Smooth muscle cell (in vitro differentiated cells): Measurements from ENCODE around the gene PCBP2. TPM values are rescaled to one million over a fixed set of nuclear protein-coding genes. Genes with fewer than 3 reads are reported as not detected.

Source experiments
- DNase-seq: peaks from one replicate; lab custom pipeline; 2025; ENCODE audit not compliant: unreplicated experiment; lab: John Stamatoyannopoulos, UW
- H2AFZ ChIP-seq: fragments of 200-600 bp; sonication (generic); 2 replicates; pipeline ENCODE4 v1.6.0; 2016; ENCODE audit warnings: antibody characterized with exemption, low read depth, mild to moderate bottlenecking
- H3F3A ChIP-seq: fragments of 200-600 bp; sonication (generic); 2 replicates; pipeline ENCODE4 v1.6.0; 2017; ENCODE audit warnings: antibody characterized with exemption, low read depth
- H3K27ac ChIP-seq: fragments of 200-600 bp; sonication (generic); 2 replicates; pipeline ENCODE4 v1.5.1; 2016; ENCODE audit warnings: low read depth, mild to moderate bottlenecking
- H3K27me3 ChIP-seq: fragments of 200-600 bp; sonication (generic); 2 replicates; pipeline ENCODE4 v1.6.1; 2016; ENCODE audit warnings: low read depth, mild to moderate bottlenecking
- H3K36me3 ChIP-seq: fragments of 200-600 bp; sonication (generic); 2 replicates; pipeline ENCODE4 v1.5.1; 2016; ENCODE audit warnings: low read depth
- H3K4me1 ChIP-seq: fragments of 200-600 bp; sonication (generic); 2 replicates; pipeline ENCODE4 v1.5.1; 2016; ENCODE audit warnings: low read depth
- H3K4me2 ChIP-seq: fragments of 200-600 bp; sonication (generic); 2 replicates; pipeline ENCODE4 v1.6.0; 2016; ENCODE audit warnings: mild to moderate bottlenecking
- H3K4me3 ChIP-seq: fragments of 200-600 bp; sonication (generic); 2 replicates; pipeline ENCODE4 v1.5.1; 2016; ENCODE audit warnings: mild to moderate bottlenecking
- H3K79me2 ChIP-seq: fragments of 200-600 bp; sonication (generic); 2 replicates; pipeline ENCODE4 v1.6.0; 2016; ENCODE audit warnings: low read depth, mild to moderate bottlenecking
- H3K9ac ChIP-seq: fragments of 200-600 bp; sonication (generic); 2 replicates; pipeline ENCODE4 v1.6.0; 2016; ENCODE audit warnings: low read depth
- H3K9me3 ChIP-seq: fragments of 200-600 bp; sonication (generic); replicated peaks from 2 replicates; pipeline ENCODE4 v1.5.1; 2016; ENCODE audit warnings: low read depth
- H4K20me1 ChIP-seq: fragments of 200-600 bp; sonication (generic); 2 replicates; pipeline ENCODE4 v1.6.0; 2016; ENCODE audit warnings: low read depth
- WGBS: methylation state at CpG from one replicate; pipeline ENCODE4 v1.1.7; 2016; ENCODE audit warnings: low lambda C conversion rate; 5-methylcytosine and 5-hydroxymethylcytosine counted together
- polyA plus RNA-seq: library from polyadenylated mRNA; unstranded; fragments of >200 nt; fragmentation: Nextera tagmentation; extraction: Ambion mirVana; gene quantifications from 2 replicates; pipeline ENCODE4 v1.2.1, GENCODE V29; 2016
- total RNA-seq: library from RNA; depleted of rRNA; stranded (reverse); fragments of >200 nt; gene quantifications from 2 replicates; pipeline ENCODE4 v1.2.3, GENCODE V29; 2014
- TF ChIP-seq, protein P1 (sequence below): fragments of 200-600 bp; sonication (generic); IDR thresholded peaks from 2 replicates; pipeline ENCODE4 v1.5.1; 2017; ENCODE audit warnings: borderline replicate concordance, mild to moderate bottlenecking, antibody characterized with exemption; ENCODE audit not compliant: insufficient read depth, poor library complexity, severe bottlenecking

The PCBP2 gene
- total and polyA plus RNA-seq, 2 experiments from 2014 or later: 90.8 to 306 TPM

- WGBS: 85% methylated on average over 2 of the region's 2 CpGs
- Histone ChIP-seq H3K36me3 (peaks cover 22% of the 10 kb centered on the region), H3K4me1 (peaks cover 15% of the 10 kb centered on the region), H3K4me2 (no peak overlapping the region), H3K79me2 (peaks cover 59% of the 10 kb centered on the region), H4K20me1 (peaks cover 100% of the 10 kb centered on the region), H3K9ac (no peak overlapping the region), H3K9me3 (no peaks in the 10 kb centered on the region), H3K27me3 (no peaks in the 10 kb centered on the region), H3K4me3 (no peak overlapping the region), H2AFZ (no peak overlapping the region), H3F3A (peaks cover 75% of the 10 kb centered on the region), H3K27ac (peak overlapping the region; percentile 53)
- no peak for DNase-seq
- TF ChIP-seq, protein P1, sequence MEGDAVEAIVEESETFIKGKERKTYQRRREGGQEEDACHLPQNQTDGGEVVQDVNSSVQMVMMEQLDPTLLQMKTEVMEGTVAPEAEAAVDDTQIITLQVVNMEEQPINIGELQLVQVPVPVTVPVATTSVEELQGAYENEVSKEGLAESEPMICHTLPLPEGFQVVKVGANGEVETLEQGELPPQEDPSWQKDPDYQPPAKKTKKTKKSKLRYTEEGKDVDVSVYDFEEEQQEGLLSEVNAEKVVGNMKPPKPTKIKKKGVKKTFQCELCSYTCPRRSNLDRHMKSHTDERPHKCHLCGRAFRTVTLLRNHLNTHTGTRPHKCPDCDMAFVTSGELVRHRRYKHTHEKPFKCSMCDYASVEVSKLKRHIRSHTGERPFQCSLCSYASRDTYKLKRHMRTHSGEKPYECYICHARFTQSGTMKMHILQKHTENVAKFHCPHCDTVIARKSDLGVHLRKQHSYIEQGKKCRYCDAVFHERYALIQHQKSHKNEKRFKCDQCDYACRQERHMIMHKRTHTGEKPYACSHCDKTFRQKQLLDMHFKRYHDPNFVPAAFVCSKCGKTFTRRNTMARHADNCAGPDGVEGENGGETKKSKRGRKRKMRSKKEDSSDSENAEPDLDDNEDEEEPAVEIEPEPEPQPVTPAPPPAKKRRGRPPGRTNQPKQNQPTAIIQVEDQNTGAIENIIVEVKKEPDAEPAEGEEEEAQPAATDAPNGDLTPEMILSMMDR: peak; percentile 34
These were observed 24.9 kb downstream of the PCBP2 start for GRCh38 chr12:53476769-53477209.

- peak overlapping the region; percentile 63 for H3K27ac ChIP-seq
These were observed 27.0 kb downstream of the PCBP2 start for GRCh38 chr12:53478865-53479264.

GRCh38 chr12:53479331-53479730 lies 27.4 kb downstream of the PCBP2 start:
- H3K79me2 ChIP-seq: peaks cover 34% of the 10 kb centered on the region
- H3K27ac ChIP-seq: peak overlapping the region; percentile 63
- H3K36me3 ChIP-seq: peaks cover 22% of the 10 kb centered on the region

More at GRCh38 chr12:53478865-53479264, 27.0 kb downstream of the PCBP2 start:
- no peaks in the 10 kb centered on the region for H3K9me3 ChIP-seq
- 87% methylated on average over 1 of the region's 1 CpG for WGBS
- TF ChIP-seq, protein P1: no peak
- H3K27me3 ChIP-seq: no peaks in the 10 kb centered on the region
- H2AFZ ChIP-seq: no peak overlapping the region
- H3K9ac ChIP-seq: no peak overlapping the region
- H3K79me2 ChIP-seq: peaks cover 39% of the 10 kb centered on the region
- H3K4me1 ChIP-seq: peaks cover 7% of the 10 kb centered on the region
- no peak for DNase-seq
- peaks cover 22% of the 10 kb centered on the region for H3K36me3 ChIP-seq
- peaks cover 71% of the 10 kb centered on the region for H3F3A ChIP-seq
- no peak overlapping the region for H3K4me2 ChIP-seq
- peaks cover 100% of the 10 kb centered on the region for H4K20me1 ChIP-seq
- no peak overlapping the region for H3K4me3 ChIP-seq

More at GRCh38 chr12:53479331-53479730, 27.4 kb downstream of the PCBP2 start:
- no peak overlapping the region for H3K4me3 ChIP-seq
- no peak for DNase-seq
- H3K4me1 ChIP-seq: peaks cover 4% of the 10 kb centered on the region
- H2AFZ ChIP-seq: no peak overlapping the region
- WGBS: 84% methylated on average over 5 of the region's 5 CpGs
- no peak overlapping the region for H3K4me2 ChIP-seq
- no peaks in the 10 kb centered on the region for H3K9me3 ChIP-seq
- H4K20me1 ChIP-seq: peaks cover 100% of the 10 kb centered on the region
- no peaks in the 10 kb centered on the region for H3K27me3 ChIP-seq
- peaks cover 76% of the 10 kb centered on the region for H3F3A ChIP-seq
- H3K9ac ChIP-seq: no peak overlapping the region
- TF ChIP-seq, protein P1: no peak
